Thymus (tissue), 11 donors: Measurements from ENCODE around the gene FBXO5. TPM values are rescaled to one million over a fixed set of nuclear protein-coding genes. Genes with fewer than 3 reads are reported as not detected.
"Not testable (repeated sequence)": the region's sequence is repeated elsewhere in the genome, so short reads cannot be mapped to it uniquely, and the experiment has no call there.

Experiments used
- DNase-seq, 9 donors: peaks; one replicate each; pipeline ENCODE4 v3.0.0-alpha.2; 2013; ENCODE audit warnings: low spot score in 9 of 9, low read depth in 6 of 9, missing footprints in 1 of 9
- H3K27ac ChIP-seq, 2 donors: one replicate each; pipeline ENCODE4 v1.5.1; 2013; ENCODE audit warnings: control low read depth in 1 of 2, low read depth in 1 of 2, low read length in 1 of 2, mild to moderate bottlenecking in 1 of 2, moderate library complexity in 1 of 2
- H3K27me3 ChIP-seq, 2 donors: one replicate each; pipeline ENCODE4 v1.5.1; 2013; ENCODE audit warnings: low read length in 1 of 2; ENCODE audit not compliant: control insufficient read depth in 2 of 2, insufficient read depth in 1 of 2
- H3K36me3 ChIP-seq, 2 donors: one replicate each; pipeline ENCODE4 v1.5.1; 2013; ENCODE audit warnings: low read length in 1 of 2, mild to moderate bottlenecking in 1 of 2, moderate library complexity in 1 of 2; ENCODE audit not compliant: control insufficient read depth in 2 of 2, insufficient read depth in 2 of 2
- H3K4me1 ChIP-seq, 2 donors: one replicate each; pipeline ENCODE4 v1.5.1; 2013; ENCODE audit warnings: low read length in 2 of 2; ENCODE audit not compliant: control insufficient read depth in 2 of 2, insufficient read depth in 2 of 2
- H3K4me3 ChIP-seq, 2 donors: one replicate each; pipeline ENCODE4 v1.5.1; 2013; ENCODE audit warnings: low read length in 2 of 2, control low read depth in 1 of 2, mild to moderate bottlenecking in 1 of 2
- H3K9me3 ChIP-seq, 2 donors: one replicate each; pipeline ENCODE4 v1.5.1; 2013; ENCODE audit warnings: low read length in 1 of 2, mild to moderate bottlenecking in 1 of 2; ENCODE audit not compliant: control insufficient read depth in 2 of 2, insufficient read depth in 1 of 2
- WGBS: extraction: QIAGEN DNeasy Blood & Tissue Kit; methylation state at CpG from one replicate; pipeline ENCODE4 v1.1.7; 2013; 5-methylcytosine and 5-hydroxymethylcytosine counted together
- polyA plus RNA-seq: library from polyadenylated mRNA; stranded (reverse); fragments of 200-250 nt; gene quantifications from one replicate; pipeline ENCODE4 v1.2.3, GENCODE V29; 2013
- total RNA-seq: library from RNA; stranded (reverse); fragments of 120-200 nt; gene quantifications from one replicate; pipeline ENCODE4 v1.2.4, GENCODE V29; 2013
- donor health status: healthy.

FBXO5 gene
- total and polyA plus RNA-seq, 2 donors = 6.4 to 32.6 TPM

DNA sequence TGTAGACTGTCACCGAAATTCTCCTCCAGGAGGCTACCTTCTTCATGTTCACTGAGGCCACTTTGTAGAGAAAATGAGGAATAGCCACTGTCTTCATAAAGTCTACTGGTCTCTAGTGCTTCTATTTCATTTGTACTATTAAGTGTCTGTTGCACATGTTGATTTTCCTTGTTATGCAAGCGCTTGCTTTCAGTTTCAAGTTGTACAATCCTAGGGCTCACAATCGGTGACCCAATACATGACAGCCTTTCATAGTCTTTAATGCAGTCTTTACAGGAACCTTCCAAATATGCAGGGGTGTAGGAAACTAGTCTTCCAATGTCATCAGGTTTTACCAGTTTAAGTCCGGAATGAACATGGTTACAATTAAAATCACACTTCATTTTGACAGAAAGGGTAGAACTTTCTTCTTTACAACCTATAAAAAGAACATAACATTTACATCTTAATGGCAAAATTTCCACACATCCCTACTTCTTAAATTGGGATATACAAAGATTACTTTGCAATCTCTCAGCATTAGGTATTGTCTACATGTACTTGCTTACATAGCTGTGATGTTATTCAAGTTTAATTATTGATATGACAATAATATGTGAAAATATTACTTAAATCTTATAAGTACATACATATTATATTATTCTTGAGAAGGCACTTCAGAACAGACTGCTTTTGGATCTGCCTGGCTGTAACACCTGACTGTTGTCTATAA lies 7.5 kb downstream of the FBXO5 start:
- Histone ChIP-seq H3K4me1 (peaks cover 6% of the 10 kb centered on the region in 2 donors), H3K4me3 (peak overlapping the region in 1 of 2 donors; percentile 6), H3K27me3 (no peaks in the 10 kb centered on the region), H3K9me3 (no peaks in the 10 kb centered on the region), H3K27ac (peak overlapping the region in 1 of 2 donors; percentile 27), H3K36me3 (peaks cover 5 to 65% of the 10 kb centered on the region in 2 donors)
- no peak for DNase-seq
- WGBS = 82% methylated on average over 4 of the region's 4 CpGs

DNA sequence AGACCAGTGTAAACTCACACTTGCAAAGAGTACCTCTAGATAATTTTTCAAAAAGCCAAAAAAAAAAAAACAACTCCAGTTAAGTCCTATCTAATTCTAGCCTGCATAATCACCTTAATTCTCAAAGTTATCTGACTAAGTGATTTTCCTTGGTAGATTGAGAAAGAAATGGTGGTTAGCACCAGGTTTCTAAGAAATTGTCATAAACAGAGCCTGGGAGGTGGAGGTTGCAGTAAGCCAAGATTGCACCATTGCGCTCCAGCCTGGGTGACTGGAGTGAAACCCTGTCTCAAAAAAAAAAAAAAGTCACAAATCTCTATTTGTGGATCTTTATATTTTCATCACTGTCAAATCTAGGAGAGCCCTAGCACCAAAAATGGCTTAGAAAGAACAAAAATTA lies 8.9 kb downstream of the FBXO5 start:
- Histone ChIP-seq H3K4me1 (peaks cover 4 to 6% of the 10 kb centered on the region in 2 donors), H3K9me3 (no peaks in the 10 kb centered on the region), H3K36me3 (peaks cover 8 to 76% of the 10 kb centered on the region in 2 donors), H3K4me3 (no peak overlapping the region), H3K27ac (no peak overlapping the region), H3K27me3 (no peaks in the 10 kb centered on the region)
- no peak for DNase-seq
- 97% methylated on average over 1 of the region's 1 CpG for WGBS

DNA sequence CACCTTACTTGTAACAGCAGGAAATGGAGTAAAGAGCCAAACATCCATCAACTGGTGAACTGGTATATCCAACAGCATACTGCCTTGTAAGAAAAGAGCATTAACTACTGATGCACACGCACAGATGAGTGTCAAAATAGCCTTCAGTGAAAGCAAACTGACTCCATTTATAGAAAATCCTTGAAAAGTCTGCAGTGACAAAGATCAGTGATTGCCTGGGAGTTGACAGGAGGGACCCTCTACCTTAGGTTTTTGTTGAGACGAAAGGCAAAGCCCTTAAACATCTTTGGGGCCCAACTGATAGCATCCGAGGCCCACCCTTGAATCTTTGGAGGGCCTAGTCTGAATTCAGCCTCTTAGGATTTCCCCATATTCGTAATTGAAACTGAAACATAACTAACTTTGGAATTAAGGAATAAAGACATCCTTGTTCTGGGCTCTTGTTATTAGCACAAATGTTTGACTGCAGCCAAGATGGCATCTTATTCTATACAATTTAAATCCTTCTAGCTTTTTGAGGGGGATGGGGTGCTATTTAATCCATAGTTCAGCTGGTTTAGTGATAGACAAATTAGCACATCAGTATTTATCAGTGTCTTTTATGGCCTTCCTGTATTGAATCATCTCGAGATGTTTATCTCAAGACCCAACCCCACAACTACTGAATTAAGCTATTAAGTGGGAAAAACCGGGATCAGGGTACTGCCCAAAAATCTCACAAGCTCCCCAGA lies 13.0 kb downstream of the FBXO5 start:
- H3K36me3 ChIP-seq = peaks cover 8 to 53% of the 10 kb centered on the region in 2 donors
- no peak overlapping the region for H3K4me3 ChIP-seq
- H3K9me3 ChIP-seq = no peaks in the 10 kb centered on the region
- 99% methylated on average over 6 of the region's 6 CpGs for WGBS
- no peaks in the 10 kb centered on the region for H3K27me3 ChIP-seq
- peaks cover 0 to 2% of the 10 kb centered on the region in 2 donors for H3K4me1 ChIP-seq
- H3K27ac ChIP-seq = no peak overlapping the region
- no peak for DNase-seq

DNA sequence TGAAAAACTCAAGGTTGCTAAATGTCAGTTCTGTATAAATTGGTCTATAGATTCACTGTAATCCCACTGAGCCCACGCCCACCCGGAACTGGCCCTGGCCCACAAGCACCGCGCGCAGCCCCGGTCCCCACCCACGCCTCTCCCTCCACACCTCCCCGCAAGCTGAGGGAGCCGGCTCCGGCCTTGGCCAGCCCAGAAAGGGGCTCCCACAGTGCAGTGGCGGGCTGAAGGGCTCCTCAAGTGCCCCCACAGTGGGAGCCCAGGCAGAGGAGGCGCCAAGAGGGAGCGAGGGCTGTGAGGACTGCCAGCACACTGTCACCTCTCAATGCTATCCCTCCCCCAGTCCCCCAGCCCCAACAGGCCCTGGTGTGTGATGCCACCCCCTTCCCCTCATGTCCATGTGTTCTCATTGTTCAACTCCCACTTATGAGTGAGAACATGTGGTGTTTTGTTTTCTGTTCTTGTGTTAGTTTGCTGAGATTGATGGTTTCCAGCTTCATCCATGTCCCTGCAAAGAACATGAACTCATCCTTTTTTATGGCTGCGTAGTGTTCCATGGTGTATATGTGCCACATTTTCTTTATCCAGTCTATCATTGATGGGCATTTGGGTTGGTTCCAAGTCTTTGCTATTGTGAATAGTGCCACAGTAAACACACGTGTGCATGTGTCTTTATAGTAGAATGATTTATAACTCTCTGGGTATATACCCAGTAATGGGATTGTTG lies 16.5 kb downstream of the FBXO5 start:
- over 99% methylated on average over 15 of the region's 15 CpGs for WGBS
- not testable (repeated sequence) for H3K27ac ChIP-seq, H3K9me3 ChIP-seq, DNase-seq, H3K27me3 ChIP-seq, H3K4me3 ChIP-seq, H3K4me1 ChIP-seq
- H3K36me3 ChIP-seq = peaks cover 7 to 19% of the 10 kb centered on the region in 2 donors

DNA sequence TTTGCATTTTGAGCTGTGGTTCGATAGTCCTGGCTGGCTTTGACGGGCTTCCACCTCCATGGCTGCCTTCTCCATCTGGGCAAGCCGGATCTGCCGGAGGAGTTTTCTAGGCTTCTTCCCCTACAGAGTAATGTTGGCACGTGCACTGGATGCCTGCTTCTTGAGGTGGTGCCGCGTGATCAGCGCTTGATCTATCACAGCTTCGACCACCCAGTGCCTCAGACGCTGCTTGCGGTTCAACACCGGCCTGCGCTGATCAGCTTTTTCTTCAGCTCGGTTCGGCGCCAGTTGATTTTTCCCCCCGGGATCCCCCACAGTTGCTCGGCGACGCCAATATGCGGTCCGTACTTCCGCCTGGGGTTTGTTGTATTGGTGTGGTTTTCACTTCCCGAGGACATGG lies 23.5 kb downstream of the FBXO5 start:
- H3K36me3 ChIP-seq = no peaks in the 10 kb centered on the region
- H3K9me3 ChIP-seq = no peaks in the 10 kb centered on the region
- no peak for DNase-seq
- H3K27ac ChIP-seq = no peak overlapping the region
- no peaks in the 10 kb centered on the region for H3K27me3 ChIP-seq
- 95% methylated on average over 24 of the region's 24 CpGs for WGBS
- no peak overlapping the region for H3K4me3 ChIP-seq
- H3K4me1 ChIP-seq = no peaks in the 10 kb centered on the region

DNA sequence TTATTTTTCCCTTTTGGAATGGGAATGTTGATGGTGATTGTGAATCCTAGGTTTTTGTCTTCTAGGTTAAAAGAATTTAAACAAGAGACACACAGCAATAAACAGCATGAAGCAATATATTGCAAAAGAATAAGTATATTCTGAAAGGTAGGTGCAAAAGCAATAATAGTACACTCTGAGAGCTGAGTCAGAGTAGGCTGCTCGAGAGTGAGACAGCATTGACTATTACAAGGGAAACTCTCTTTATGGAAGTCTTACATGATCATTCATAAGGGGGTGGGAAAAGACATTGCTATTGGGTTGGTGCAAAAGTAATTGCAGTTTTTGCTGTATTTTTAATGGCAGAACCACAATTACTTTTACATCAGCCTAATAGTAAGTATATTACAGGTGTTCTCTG lies 25.0 kb downstream of the FBXO5 start:
- Histone ChIP-seq H3K4me1 (no peaks in the 10 kb centered on the region), H3K4me3 (no peak overlapping the region), H3K27ac (no peak overlapping the region), H3K9me3 (no peaks in the 10 kb centered on the region), H3K36me3 (no peaks in the 10 kb centered on the region), H3K27me3 (no peaks in the 10 kb centered on the region)
- 97% methylated on average over 1 of the region's 1 CpG for WGBS
- no peak for DNase-seq

DNA sequence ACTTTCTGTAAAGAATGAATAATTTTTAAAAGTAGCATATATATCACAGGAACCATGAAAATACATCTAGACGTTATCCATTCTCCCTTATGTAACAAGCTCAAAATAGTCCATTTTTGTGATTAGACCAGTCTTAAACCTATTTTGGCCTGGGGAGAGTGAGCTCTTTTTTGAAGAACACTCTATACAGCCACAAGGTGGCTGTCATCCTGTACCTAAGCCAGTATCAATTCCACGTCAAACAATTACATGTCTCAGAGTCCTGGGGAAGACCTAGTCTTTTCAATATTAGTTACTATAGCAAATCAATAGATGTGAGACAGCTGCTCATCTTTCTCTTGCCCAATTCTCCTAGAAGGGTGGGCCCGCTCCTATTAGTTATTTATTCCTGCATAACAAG lies 28.4 kb downstream of the FBXO5 start:
- 83% methylated on average over 3 of the region's 3 CpGs for WGBS
- H3K4me1 ChIP-seq = no peaks in the 10 kb centered on the region
- H3K27ac ChIP-seq = no peak overlapping the region
- no peak overlapping the region for H3K4me3 ChIP-seq
- H3K27me3 ChIP-seq = no peaks in the 10 kb centered on the region
- H3K9me3 ChIP-seq = no peaks in the 10 kb centered on the region
- DNase-seq = no peak
- H3K36me3 ChIP-seq = no peaks in the 10 kb centered on the region

DNA sequence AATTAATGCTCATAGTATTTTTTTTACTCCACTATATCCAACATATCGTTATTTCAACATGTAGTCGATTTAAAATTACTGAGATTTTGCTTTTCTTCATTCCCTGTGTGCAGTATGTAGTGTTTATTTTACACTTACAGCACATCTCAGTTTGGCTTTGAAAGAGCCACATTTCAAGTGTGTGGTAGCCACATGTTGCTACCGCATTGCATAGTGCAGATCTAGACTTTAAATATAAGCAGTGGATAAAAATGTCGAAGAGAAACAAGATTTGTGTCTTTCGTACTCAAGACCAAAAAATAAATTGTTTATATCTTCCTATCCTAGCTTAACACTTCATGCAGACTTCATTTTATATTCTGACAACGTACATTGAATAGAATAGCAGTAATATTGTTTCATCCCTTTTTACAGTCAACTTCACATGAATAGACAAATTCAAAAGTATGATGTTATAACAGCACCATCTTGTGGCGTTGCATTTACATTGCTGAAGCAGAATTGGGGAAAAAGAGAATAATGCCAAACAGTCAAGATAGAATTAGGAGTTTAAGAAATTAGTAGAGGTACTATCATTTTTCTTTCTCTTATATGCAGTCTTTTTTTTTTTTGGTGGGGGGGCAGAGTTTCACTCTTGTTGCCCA lies 29.9 kb downstream of the FBXO5 start:
- Histone ChIP-seq H3K27ac (no peak overlapping the region), H3K9me3 (no peaks in the 10 kb centered on the region), H3K4me1 (no peaks in the 10 kb centered on the region), H3K36me3 (no peaks in the 10 kb centered on the region), H3K4me3 (no peak overlapping the region), H3K27me3 (no peaks in the 10 kb centered on the region)
- WGBS = 75% methylated on average over 7 of the region's 7 CpGs
- DNase-seq = peak in 3 of 9 donors; percentile 7 to 29 (median 21)
